ENCODE measurements around the gene CYP1B1. TPM values are rescaled to one million over a fixed set of nuclear protein-coding genes. Genes with fewer than 3 reads are reported as not detected.

CYP1B1 gene
- polyA plus RNA-seq, 3 donors = 63.2 to 250 (median 162) TPM

GRCh38 chr2:38121481-38121880 is 45.5 kb upstream of the CYP1B1 start:
- Histone ChIP-seq H3K27ac (ENCODE audit: low read depth in 1 of 2, low read length in 2 of 2) (no peak overlapping the region), H3K27me3 (ENCODE audit: control insufficient read depth in 2 of 2, insufficient read depth in 2 of 2, low read length in 2 of 2) (no peaks in the 10 kb centered on the region), H3K4me3 (replicated peaks in 1 of 3; ENCODE audit: low read depth in 2 of 3, low read length in 3 of 3) (no peak overlapping the region), H3K9me3 (replicated peaks in 1 of 2; ENCODE audit: control insufficient read depth in 1 of 2, insufficient read depth in 1 of 2, low read length in 2 of 2) (peaks cover 3 to 6% of the 10 kb centered on the region in 2 donors), H3K79me2 (ENCODE audit: insufficient read depth, low read length) (no peaks in the 10 kb centered on the region), H3K4me1 (ENCODE audit: control insufficient read depth in 1 of 2, insufficient read depth in 2 of 2, low read length in 2 of 2) (peaks cover 40 to 68% of the 10 kb centered on the region in 2 donors), H2AFZ (ENCODE audit: insufficient read depth, low read depth, low read length, poor library complexity, severe bottlenecking) (no peak overlapping the region), H4K20me1 (ENCODE audit: insufficient read depth, low read length) (no peaks in the 10 kb centered on the region), H3K36me3 (replicated peaks in 1 of 2; ENCODE audit: control insufficient read depth in 1 of 2, insufficient read depth in 2 of 2, low read length in 2 of 2) (no peaks in the 10 kb centered on the region), H3K9ac (ENCODE audit: insufficient read depth, low read length, poor library complexity, severe bottlenecking) (no peak overlapping the region), H3K4me2 (replicated peaks; ENCODE audit: extremely low read depth, low read length, poor library complexity, severe bottlenecking) (no peak overlapping the region)
- peak overlapping the region in 1 of 7 donors; percentile 11 for H3K27ac Mint-ChIP-seq
- H3K9me3 Mint-ChIP-seq = peaks cover 6 to 11% (median 7%) of the 10 kb centered on the region in 7 donors
- DNase-seq = no peak
- peaks cover 8 to 17% of the 10 kb centered on the region in 2 donors for H3K36me3 Mint-ChIP-seq
- no peak for TF ChIP-seq CTCF (IDR thresholded peaks at IDR 0.05)
- no CpG with 5 or more reads among the region's 2 CpGs for whole genome bisulfite sequencing (ENCODE audit: insufficient coverage)
- intact Hi-C loops (cut with micrococcal nuclease) = no loop called here
- no peaks in the 10 kb centered on the region for H3K27me3 Mint-ChIP-seq (ENCODE audit: low read depth in 3 of 3)
- H3K4me3 Mint-ChIP-seq = no peak overlapping the region
- H3K4me1 Mint-ChIP-seq = peaks cover 63% of the 10 kb centered on the region

GRCh38 chr2:38120829-38121228 is 44.9 kb upstream of the CYP1B1 start:
- Mint-ChIP-seq H3K27me3 (ENCODE audit: low read depth in 3 of 3) (no peaks in the 10 kb centered on the region), H3K4me3 (no peak overlapping the region), H3K4me1 (peaks cover 63% of the 10 kb centered on the region), H3K36me3 (peaks cover 4 to 11% of the 10 kb centered on the region in 2 donors), H3K27ac (peak overlapping the region in 1 of 7 donors; percentile 69), H3K9me3 (peaks cover 0 to 5% (median 2%) of the 10 kb centered on the region in 7 donors)
- 92% methylated on average over 4 of the region's 5 CpGs for WGBS (ENCODE audit: insufficient coverage)
- Histone ChIP-seq H3K9me3 (replicated peaks in 1 of 2; ENCODE audit: control insufficient read depth in 1 of 2, insufficient read depth in 1 of 2, low read length in 2 of 2) (no peaks in the 10 kb centered on the region), H3K4me3 (replicated peaks in 1 of 3; ENCODE audit: low read depth in 2 of 3, low read length in 3 of 3) (no peak overlapping the region), H4K20me1 (ENCODE audit: insufficient read depth, low read length) (no peaks in the 10 kb centered on the region), H2AFZ (ENCODE audit: insufficient read depth, low read depth, low read length, poor library complexity, severe bottlenecking) (no peak overlapping the region), H3K36me3 (replicated peaks in 1 of 2; ENCODE audit: control insufficient read depth in 1 of 2, insufficient read depth in 2 of 2, low read length in 2 of 2) (no peaks in the 10 kb centered on the region), H3K9ac (ENCODE audit: insufficient read depth, low read length, poor library complexity, severe bottlenecking) (no peak overlapping the region), H3K27ac (ENCODE audit: low read depth in 1 of 2, low read length in 2 of 2) (no peak overlapping the region), H3K4me1 (ENCODE audit: control insufficient read depth in 1 of 2, insufficient read depth in 2 of 2, low read length in 2 of 2) (peaks cover 40 to 68% of the 10 kb centered on the region in 2 donors), H3K79me2 (ENCODE audit: insufficient read depth, low read length) (no peaks in the 10 kb centered on the region), H3K4me2 (replicated peaks; ENCODE audit: extremely low read depth, low read length, poor library complexity, severe bottlenecking) (no peak overlapping the region), H3K27me3 (ENCODE audit: control insufficient read depth in 2 of 2, insufficient read depth in 2 of 2, low read length in 2 of 2) (no peaks in the 10 kb centered on the region)
- no peak for DNase-seq
- TF ChIP-seq CTCF (IDR thresholded peaks at IDR 0.05) = no peak
- intact Hi-C loops (cut with micrococcal nuclease) = no loop called here
